NOMO-1 treated with dmso at 0.1 percent for 144 hours (cell line): ENCODE measurements around the gene SPR.
A peak's percentile ranks its signal among the peaks of the same experiment; 100 is the strongest.

Source experiments
- DNase-seq: peaks from one replicate; lab custom pipeline; 2025; ENCODE audit not compliant: unreplicated experiment; lab: John Stamatoyannopoulos, UW

SPR gene

GRCh38 chr2:72887032-72887739 lies at the start of gene SPR:
Gene SPR (plus strand): TSS chr2:72887408. CDS start chr2:72887433, 25 bp downstream.
- DNase-seq, result no peak

GRCh38 chr2:72840066-72840465 lies 47.1 kb upstream of the SPR start:
- DNase-seq, result no peak

DNA sequence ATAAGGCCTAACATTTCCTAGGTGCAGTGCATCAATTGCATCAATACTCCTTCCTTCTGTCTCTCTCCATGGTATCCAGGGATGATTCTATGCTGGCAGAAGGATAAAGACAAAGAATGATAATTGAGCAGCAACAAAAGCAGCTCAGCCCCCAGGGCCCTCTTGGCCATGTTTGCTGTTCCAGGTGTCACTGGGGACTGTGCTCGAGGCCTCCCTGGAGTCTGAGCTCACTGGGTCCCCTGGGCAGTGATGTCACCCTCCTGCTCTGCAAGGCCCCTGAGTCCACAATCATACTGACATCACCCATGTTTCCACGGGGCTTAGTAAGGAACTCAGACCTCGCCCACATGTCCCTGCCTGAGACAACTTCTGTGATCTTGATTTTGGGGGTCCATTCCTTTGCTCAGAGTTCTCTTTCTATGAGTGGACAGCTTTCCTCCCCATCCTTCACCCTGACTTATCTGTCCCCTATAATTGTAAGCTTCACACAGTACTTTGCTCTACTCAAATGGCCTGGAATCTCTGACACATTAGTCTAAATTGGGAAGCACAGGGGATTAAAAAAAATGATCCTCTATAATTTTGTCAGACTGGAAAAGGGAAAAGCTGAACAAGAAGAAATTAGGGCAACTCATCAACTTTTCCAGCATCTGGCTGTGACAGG lies 45.6 kb upstream of the SPR start:
- no peak for DNase-seq

DNA sequence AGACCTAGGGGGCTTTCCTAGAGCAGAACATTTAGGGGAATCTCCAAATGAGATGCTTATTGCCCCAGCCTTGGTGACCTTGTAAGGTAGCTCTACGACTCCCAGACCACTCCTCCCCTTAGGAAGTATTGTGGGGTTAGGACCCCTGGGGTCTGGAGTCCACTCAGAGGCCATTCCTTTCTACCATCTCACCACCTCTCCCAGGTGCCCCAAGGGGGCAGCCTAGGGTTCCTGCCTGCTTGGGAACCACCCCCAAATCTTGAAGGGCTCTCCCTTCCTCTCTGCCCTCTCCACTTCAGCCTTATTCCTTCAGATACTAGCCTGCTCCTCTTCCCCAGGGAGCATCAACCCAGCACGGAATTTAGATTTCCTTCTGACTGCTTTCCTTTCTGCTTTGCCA lies 43.9 kb upstream of the SPR start:
- no peak for DNase-seq

- DNase-seq, result no peak
Observed at GRCh38 chr2:72846171-72847095, 40.8 kb upstream of the SPR start.

GRCh38 chr2:72847534-72848315 lies 39.5 kb upstream of the SPR start:
- DNase-seq, result no peak

DNA sequence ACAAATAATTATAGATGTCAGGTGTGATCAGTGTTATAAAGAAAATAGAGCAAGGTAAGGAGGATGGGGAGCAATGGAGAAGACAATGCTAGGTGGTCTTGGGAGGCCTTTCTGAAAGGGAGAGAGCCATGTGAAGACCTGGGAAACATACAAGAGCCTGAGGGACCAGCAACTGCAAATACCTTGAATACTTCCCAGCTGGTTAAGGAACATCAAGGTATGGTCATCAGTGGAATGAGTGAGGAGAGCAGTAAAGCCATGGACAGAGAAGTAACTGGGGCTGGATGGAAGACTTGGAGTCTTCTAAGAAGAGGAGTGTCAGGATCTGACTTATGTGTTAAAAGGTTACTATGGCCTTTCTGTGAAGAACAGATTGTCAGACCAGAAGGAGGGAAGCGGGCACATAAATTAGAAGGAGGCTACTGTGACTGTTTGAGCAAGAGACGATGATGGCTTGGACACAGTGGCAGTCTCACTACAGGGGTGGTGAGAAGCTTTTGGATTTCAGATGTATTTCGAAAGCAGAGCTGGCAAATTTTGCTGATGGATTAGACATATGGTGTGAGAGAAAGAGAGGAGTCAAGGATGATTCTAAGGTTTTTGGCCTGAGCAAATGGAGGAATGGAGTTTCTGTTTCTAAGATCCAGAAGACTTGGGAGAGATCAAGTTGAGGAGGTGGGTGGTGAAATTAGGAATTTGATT lies 38.6 kb upstream of the SPR start:
- DNase-seq, result no peak

GRCh38 chr2:72849138-72849462 lies 38.1 kb upstream of the SPR start:
- no peak for DNase-seq

GRCh38 chr2:72851333-72851732 lies 35.9 kb upstream of the SPR start:
- no peak for DNase-seq

GRCh38 chr2:72859831-72860262 lies 27.4 kb upstream of the SPR start:
- DNase-seq, result no peak

GRCh38 chr2:72862239-72862988 lies 24.8 kb upstream of the SPR start:
- DNase-seq, result peak; percentile 45

DNA sequence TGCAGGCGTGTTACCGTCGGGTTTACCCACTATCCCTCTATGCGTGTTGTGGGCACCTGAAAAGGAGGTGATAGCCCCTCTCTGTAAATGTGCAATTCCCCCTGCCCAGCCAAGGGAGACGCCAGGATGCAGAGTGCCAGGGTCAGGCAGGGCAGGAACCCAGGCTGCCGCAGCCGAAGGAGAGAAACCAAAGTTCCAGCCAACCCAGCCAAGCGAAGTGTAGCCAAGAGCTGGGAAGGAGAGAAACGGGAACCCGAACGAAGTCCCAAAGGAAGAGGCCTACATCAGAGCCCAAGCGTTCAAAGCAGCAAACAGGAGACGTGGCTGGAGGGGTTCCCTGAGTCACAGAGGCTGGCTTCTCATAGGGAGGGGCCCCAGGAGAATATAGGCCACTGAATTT lies 24.2 kb upstream of the SPR start:
- DNase-seq, result no peak

DNA sequence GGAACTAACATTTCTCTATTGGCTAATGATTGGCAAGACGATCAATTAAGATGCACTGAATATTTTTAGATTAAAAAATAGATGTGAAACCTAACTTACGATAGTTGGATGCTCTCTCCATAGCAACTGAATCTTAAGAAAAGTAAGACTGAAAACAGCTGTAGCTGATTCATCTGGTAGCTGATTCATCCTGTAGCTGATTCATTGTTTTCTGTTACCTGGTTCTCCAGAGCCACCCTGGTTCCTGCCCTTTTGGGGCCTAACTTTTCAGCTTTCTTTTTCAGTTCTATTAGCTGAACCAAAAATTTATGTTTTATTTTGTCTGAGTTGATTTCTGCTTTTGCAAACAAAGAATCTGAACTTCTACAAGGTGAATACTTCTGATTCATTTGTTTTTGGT lies 22.7 kb upstream of the SPR start:
- no peak for DNase-seq

DNA sequence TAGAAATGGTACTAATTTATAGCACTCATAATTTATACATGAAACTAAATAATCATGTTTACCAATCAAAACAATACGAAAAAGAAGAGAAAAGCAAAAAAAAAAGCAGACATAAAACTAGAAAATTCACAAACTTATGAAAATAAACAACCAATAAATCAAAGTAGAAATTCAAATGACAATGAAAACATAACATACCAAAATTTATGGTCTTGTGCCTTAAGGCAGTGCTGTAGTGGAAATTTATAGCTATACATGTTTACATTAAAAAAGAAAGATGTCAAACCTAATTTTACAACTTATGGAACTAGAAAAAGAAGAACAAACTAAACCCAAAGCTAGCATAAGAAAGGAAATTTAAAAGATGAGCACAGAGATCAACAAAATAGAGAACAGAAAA lies 16.1 kb upstream of the SPR start:
- no peak for DNase-seq

DNA sequence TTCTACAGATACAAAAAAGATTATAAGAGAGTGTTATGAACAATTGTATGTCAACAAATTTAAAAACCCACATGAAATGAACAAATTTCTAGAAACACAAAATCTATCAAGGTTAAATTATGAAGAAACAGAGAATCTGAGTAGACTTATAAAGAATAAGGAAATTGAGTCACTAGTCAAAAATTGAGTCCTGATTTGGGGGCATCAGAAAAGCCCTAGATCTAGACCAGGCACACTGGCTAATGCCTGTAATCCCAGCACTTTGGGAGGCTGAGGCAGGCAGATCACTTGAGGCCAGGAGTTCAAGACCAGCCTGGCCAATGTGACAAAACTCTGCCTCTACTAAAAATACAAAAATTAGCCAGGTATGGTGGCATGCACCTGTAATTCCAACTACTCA lies 15.3 kb upstream of the SPR start:
- no peak for DNase-seq

DNA sequence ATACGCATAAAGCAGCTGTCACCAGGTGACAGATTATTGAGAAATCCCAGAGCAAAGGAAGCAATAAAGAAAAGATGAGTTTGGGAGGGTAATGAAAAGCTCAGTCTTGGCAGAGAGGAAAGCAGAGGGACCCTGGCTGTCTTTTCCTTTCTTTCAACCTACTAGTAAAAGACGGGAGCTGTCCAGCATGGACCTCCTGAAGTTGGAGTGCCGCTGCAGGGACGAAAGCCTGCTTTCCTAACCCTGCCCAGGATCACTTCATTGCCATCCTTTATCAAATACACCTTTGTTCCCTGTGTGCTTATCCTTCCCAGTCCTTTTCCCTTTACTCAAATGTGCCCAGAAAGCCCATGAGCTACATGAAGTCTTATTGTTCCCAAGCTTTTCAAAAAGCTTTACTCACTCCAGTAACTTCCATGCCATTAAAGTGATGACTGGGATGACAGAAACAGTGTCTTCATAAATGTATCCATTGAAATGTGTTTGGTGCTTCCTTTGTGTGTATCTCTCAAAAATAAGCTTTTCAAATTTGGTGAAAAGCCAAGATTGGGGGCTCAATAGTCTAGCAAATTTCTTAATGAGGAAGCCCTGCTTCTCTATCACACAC lies 3.7 kb upstream of the SPR start:
- DNase-seq, result no peak

DNA sequence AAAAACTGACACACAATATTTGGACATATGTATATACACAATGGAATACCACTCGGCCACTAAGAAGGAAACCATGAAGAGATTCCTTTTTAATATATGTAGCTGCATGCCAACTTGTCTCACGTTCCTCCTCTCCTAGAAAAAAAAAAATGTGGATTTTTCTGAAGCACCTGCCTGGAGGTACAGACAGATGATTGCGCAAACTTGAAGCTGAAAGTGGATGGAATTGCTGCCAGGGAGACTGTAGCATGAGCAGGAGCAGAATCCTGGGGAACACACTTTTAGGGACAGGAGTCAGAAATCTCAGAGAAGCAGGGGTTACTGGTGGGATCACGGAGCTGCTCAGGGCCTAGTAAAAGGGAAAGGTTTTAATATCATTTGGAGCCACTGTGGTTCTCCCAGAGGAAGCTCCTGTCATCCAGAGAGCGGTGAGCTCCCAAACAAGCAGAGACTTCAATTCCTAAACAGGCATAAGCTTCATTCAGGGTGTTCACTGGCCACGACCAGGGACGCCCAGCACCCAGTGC lies 640 bp upstream of the SPR start:
- no peak for DNase-seq

GRCh38 chr2:72887740-72888437 lies 681 bp downstream of the SPR start:
- DNase-seq, result peak; percentile 15
